Inflammatory macrophage treated with lipopolysaccharide for 4 hours (primary cell): Measurements from ENCODE around the gene IGLL5.
A peak's percentile ranks its signal among the peaks of the same experiment; 100 is the strongest.

Experiments
- DNase-seq: peaks from one replicate; pipeline ENCODE4 v3.0.0-alpha.2; 2020

Gene IGLL5

DNA sequence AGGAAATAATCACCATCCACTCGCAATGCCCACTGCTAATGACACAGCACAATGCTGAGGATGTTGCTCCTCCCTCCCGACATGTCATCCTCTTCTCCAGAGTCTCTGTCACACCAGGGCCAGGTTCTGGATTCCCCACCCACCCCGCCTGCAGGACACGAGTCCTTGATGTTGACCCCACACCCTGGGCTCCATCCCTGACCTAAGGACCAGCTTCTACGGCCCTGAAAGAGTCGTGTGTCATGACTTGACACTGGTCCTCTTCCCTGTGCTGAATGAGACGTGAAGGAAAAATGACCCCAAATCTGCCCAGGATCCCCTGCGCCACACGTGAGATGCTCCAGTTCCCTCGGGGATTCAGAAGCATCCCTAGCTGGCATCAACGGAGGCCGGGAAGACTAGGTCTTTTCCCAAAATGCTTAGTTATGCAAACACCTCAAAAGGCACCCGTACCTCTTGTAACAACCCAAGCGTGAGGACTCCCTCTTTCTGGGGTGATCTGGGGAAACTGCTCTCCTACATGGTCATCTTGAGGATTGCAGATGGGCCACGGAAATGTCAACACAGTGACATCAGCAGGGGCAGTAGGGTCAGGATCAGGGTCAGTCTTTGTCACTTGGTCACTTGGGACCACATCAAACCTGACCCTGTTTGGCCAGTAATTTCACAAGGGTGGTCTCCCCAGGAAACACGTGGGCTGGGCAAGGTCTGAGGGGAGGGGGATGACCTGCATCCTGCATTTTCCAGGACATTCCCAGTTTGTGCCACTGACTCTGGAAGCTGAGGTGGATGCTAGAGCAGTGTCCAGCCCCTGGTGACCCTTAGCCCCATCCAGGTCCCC lies 42.0 kb downstream of the IGLL5 start:
- DNase-seq, result peak; percentile 49

DNA sequence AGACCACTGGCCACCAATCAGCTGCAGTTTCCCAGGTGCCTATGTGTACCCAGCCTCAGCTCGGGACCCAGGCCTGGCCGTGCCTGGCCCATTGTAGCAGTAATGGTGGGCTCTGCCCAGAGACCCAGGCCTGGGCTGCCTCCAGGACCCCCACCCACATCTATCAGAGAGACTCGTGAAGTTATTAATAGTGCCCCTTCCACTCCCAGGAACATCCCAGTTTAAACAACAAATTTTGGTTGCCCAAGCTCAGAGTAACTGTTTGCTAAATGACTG lies 42.5 kb downstream of the IGLL5 start:
- no peak for DNase-seq

DNA sequence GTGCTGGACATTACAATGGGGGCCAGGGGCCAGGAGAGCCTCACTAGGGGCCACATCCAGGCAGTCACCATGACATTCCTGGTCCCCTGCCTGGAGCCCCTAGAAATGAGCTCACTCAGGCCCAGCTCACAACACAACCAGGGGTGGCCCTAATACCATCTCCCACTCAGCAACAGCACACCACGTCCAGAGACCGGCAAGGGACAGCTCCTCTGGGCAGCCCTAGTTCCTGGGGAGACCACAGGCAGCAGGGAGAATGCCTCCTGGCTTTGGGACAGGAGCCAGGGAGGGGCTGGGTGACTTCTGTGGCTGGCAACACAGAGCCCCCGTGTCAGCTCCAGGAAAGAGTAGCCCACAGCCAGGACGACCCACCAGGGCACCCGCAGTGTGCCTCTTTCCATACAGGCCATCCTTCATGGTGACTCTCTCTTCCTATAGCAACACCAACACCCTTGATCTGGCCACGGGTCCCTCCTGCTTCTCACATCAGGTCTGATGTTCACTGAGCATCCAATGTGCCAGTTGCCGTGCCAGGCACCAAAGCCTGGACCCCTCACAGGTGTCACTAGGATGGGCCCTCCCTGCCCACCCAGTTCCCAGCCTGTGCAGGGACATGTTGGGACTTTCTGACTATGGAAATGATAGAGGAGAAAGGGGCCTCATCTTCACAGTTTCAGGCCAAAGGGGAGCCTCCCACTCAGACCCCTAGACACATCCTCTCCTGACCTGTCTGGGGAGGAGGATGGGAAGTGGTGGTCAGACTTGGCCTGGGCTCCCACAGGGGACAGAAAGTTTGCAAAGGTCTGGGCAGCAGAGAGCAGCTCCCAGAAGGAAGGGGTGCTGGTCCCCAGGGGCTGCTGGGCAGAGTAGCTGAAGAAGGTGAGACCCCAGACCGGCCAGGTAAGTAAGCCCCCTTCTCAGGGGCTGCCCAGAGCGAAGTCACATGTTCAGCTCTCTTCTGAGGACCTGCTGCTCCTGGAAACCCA lies 43.2 kb downstream of the IGLL5 start:
- DNase-seq, result no peak

DNA sequence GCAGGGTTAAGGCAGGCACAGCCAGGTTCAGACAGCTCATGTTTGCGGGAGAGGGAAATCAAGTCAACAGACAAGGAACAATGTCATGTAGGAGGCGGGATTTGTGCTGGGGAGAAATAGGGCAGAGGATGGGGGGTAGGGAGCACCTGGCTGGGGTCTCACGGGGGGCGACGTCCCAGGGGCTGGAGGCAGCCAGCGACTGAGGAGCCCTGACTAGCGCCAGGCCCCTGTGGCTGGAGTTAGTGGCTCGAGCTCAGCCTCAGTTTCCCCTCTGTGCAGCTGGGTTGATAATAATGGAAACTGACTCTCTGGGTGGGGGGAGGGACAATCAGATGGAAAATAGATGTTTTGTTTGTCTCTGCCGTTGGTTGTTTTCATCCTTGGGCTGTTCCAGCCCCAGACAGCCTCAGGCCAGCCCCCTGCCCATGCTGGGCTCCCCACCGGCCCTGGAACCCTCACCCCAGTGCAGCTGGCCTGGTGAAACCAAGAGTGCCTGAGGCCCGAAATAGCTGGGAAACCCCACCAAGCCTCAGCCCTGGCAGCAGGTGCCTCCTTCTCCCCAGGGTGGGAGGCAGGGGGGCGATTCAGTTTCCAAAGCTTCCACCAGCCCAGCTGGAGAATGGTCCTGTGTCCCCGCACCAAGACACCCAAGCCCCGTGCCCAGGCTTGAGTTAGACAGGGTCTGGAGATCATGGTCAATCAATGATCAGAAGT lies 44.1 kb downstream of the IGLL5 start:
- DNase-seq, result no peak

DNA sequence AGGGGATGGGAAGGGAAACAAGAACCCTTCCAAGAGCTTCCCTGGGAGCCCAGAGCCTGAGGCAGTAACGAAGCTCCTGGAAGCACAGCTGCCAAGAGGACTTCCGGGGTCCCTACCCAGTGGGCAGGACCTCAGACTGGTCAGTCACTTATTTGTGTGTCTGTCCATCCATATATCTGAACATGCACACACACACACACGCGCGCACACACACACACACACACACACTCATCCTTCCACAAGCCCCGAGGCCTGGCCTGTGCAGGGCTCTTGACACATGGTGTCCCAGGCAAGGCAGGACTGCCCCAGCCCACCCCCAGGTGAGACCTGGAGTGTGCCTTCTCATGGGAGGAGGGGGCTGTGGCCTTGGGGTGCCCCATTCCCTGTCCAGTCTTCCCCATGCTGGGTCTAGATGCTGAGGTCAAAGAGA lies 44.9 kb downstream of the IGLL5 start:
- DNase-seq, result no peak

DNA sequence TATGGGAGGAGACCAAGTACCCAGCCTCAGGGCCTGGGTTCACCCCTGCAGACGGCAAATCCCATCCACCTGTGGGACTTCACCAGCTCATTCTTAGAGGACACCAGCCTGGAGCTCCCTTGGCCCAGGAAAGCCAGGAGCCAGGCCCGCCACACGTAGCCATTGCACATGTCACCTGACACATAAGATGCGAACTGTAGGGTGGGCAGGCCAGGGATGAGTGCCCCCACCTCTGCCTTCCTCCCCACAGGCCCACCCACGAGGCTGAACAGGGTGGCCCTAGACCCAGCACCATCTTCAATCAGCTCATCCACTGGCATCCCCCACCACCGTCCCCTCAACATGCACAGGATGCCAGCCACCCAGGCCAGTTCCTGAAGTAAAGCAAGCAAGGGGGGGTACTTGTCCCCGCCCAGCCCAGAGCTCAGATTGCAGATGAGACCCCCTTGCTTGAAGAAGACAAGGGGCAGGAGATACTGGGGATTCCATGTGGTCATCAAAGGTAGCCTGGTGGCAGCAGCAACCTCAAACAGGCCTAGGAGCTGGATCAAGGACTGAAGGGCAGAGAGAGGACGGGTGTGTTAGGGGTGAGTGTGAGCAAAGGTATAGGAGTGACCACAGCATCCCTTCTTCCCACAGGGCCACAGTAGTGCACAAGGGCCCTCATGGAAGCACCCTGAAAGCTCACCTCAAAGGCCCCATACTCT lies 45.6 kb downstream of the IGLL5 start:
- no peak for DNase-seq

DNA sequence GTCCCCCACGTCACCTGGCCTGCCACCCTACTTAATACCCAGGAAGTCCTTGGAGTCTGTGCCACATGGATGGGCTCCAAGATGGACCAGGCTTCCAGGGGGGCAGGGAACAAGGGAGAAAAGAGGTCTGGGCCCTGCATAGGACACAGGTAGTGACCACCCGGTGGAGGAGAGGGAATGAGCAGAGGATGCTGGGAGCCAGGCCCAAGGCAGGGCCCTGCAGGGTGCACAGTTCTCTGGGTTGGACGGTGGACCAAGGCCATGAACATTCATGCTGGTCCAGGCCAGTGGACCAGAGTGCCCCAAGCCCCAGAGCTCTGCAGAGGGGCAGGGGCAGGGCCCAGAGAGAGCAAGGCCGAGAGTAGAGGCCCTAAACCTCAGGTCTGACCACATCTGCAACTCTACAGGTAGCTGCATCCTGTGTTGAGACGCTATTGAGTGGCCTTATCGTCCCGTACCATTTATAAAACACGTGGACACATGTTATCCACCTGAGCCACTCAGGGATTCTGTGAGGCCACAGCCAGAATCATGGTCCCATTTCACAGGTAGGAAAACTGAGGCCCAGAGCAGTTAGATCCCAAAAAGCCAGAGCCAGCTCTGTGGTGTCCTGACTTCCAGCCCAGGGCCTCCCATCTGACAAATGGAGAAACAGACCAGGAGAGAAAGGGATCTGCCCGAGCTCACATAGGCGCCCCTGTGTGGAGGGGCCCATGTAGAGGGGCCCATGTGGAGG lies 46.4 kb downstream of the IGLL5 start:
- DNase-seq, result no peak

DNA sequence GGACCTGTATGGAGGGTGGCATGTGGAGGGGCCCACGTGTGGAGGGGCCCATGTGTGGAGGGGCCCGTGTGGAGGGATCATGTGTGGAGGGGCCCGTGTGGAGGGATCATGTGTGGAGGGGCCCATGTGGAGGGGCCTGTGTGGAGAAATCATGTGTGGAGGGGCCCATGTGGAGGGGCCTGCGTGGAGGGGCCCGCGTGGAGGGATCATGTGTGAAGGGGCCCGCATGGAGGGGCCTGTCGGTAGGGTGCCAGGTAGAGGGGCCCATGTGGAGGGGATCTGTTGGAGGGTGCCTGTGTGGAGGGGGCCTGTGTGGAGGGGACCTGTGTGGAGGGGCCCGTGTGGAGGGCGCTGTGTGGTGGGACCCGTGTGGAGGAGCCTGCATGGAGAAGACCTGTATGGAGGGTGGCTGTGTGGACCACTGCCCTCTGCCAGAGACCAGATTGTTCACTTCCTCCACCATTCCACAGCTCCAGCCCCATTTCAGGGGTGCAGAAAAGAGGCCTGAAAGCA lies 47.0 kb downstream of the IGLL5 start:
- DNase-seq, result no peak

DNA sequence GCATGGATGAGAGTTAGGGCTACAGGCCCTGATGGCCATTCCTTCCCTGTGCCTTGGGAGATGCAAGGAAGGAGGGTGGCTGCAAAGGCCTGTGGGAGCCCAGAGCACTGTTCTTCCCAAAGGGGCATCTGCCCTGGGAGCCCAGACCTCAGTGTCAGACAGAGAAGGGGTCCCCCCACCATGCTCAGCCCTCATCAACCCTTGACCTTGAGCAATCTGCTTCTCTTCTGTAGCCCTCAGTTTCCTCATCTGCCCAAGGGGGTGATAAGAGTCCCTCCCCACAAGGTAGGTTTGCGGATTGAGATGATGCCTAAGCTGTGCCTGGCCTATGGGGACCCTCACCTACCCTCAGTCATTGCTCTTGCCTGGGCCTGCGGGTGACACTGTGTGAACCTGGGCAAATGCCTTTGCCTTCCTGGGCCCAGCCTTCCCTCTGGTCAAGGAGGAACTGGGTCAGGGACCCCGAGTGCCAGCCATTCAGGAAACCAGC lies 47.5 kb downstream of the IGLL5 start:
- no peak for DNase-seq

DNA sequence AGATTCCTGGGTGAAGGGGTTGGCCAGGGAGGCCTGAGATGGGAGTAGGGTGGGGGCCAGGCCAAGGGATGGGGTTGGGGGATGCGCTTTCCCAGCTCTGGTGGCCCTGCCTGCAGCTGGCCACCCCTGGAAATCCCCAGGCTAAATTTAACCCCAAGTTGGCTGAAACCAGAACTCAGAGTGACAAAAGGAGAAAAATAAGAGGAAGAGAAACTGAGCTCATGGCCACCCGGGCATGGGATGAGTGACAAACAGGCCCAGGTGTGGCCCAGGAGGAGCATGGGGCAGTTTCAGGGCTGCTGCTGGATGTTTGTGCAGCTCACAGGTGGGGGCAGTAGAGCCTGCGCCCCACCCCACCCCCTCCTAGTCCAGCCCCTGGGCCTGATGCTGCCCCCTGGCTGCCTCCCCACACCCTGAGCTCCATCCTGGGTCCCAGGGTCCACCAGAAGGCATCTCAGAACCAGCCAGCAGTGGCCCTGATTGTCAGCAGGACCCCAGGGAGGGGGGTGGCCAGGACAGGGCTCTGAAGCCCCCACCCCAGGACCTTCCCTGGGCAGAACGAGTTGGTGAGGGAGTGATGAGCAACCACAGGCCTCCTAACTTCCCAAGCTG lies 48.0 kb downstream of the IGLL5 start:
- DNase-seq, result peak; percentile 79

DNA sequence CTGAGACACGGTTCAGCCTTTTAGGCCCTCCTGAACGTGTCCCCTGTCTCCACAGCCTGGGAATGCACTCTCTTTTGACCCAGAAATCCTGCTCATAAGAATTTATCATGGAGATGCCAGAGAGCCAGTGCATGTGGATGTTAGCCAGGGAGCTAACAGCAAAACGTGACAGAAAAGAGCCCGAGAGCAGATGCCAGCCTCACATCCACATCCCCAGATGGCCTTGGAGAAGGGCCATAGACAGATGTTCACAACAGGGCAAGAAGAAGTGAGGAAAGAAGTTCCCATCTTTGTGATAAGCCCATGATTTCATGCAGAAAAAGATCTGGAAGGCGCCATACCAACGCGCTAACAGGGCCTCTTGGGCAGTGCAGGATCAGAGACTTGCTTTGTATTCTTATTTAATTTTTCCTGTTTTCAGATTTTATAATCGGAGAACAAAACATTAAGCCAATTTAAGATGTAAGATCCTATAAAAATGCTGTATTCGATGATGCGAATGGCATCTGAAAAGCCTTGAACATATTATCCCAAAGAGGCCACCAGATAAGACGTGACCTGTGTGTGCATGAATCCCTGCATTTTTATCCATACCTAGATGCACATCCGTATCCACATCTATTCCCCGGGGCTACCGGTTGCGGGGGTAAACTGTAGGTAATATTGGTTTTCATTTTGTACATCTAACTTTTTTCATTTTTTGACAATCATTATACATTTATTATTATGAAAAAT lies 48.7 kb downstream of the IGLL5 start:
- DNase-seq, result no peak

DNA sequence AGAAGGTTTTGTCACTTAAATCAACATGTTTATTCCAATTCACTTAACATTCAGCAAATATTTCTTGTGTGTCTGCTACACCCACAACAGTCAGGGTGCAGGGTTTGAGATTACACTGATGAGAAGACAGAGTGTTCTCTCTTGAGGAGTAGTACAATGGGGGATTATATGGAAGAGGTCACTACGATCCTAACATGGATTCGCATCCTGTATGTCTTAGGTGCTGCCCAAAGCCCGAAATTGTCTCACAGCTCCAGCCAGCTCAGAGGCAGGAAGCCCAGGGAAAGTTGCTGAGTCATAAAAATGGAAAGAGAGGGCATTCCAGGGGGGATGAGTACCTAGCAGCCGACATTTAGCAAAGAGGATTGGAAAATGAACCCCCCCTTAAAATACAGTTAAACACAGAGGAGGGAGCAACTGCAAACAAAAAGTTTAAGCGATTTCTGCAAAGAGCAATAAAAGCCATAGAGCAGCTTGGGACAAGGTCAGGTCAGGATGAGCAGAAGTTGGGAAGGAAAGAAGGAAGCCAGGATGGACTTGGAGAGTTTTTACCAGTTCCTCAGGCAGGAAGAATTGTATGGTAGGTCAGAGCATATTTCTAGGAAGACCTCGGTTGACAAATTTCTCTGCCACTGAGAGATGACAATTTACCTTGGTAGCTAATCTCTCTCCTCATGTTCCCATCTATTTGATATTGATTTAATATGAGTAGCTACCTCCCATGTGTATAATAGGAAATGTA lies 49.5 kb downstream of the IGLL5 start:
- DNase-seq, result no peak

DNA sequence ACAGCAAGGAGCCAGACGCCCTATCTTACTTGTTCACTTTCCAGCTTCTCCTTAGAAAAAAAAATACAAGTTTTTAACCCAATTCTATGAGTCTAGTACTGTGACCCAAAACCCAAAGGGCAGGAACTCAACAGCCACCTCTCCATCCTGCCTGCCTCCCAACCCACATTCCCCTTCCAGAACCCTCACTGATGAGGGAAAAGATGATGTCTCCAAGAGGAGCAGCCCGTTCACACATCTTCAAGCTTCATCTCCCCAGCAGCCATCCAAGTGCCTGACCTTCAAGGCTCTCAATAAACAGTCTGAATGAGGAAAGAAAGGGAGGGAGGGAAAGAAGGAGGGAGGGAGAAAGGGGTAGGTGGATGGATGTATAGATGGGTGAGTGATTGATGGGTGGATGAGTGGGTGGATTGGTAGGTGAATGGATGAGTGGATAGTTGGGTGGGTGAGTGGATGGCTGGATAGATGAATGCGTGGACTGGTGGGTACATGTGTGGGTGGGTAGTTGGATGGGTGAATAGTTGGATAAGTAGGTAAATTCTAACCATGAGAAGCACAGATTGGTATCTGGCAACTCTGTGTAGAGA lies 50.4 kb downstream of the IGLL5 start:
- DNase-seq, result no peak

DNA sequence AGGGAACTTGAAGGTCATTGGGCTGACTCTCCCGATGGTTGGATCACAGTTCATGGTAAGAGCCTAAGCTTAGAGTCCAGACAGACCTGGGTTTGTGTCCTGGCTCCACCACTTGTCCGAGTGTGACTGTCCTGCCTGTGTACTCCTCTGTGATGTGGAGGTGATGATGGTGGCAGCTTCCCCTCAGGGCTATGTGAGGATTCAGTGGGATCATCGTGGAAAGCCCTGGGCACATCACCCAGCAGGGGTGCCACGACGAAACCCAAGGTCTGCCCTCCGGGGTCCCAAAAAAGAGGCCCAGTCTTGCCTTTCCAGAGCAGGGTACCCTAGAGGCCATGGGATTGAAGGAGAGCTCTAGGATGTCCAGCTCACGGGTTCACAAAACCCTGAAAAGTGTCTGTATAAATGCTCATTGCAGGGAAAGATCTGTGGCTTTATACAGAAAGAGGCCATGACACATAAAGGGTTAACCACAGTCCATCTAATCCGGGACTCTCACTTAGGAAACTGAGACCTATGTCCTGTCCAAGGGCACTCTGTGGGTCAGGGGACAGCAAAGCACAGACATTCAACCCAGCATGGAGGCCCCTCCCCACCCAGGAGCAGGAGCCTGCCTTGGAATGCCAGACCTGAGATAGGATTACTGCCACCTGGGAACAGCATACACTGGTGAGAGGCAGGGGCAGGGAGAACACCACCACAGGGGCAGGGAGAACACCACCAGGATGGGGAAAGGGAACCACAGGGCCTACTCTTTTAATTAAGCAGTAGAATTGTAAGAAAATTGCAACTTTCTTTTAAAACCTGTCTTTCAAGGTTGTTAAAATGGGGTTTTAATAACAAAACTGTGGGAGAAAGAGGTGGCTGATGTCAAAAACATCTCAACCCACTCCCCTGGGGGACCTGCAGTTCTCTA lies 51.3 kb downstream of the IGLL5 start:
- DNase-seq, result no peak

DNA sequence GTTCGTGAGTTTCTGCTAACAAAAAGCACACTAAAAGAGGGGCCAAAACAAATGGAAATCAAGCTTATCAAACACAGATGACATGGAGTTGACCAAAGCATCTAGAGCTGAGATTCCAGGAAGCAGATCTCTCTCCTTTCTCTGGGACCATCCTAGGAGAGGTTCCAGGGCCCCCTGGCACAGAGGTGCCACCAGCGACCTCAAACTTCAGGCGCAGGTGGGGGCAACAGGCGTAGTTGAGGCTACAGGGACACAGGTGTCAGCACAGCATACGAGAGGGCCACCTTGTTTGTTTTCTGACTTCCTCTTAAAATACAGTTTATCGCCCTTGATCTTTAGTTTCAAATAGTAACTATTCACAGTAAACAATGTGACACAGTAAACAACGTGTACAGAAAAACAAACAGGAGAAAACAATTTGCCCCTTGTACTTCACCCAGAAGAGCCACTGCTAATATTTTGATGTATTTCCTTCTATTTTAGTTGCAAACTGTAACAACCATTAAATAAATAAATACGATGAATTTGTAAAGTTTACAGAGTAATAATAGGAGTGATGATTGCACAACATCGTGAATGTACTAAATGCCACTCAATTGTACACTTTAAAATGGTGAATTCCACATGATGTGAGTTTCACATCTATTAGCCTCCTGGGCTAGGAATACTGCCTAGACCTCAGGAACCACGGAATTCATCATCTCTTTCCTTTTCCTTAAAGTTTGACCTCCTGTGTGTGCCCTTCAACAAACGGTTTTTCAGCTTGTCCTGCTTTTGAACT lies 52.2 kb downstream of the IGLL5 start:
- no peak for DNase-seq

DNA sequence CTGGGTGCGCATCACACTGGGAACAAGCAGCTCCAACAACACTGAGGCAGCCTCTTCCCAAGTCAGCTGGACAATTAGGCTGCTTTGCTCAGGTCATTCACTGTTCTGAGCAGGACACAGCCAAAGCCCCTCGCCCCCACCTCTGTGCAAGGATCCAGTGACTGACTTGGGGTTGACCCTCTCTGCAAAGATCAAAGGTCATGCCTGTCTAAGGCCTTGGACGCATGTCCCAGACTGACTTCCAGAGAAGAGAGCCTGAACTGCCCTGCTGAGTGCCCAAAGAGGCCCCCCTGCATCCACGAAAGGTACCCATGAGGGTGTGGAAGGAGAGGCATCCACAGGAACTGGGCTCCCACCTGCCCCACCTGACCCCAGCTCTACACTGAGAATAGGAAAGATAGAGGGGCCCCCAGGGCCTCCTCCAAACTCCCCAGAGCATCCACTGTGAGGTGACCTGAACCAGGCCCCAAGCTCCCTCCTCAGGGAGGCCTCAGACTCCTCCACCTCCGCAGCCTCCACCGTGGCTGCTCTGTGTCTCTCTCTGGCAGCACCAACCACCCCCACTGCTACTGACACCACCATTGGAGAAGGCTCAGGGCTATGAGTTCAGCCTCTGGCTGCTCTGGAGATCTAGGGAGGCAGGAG lies 53.5 kb downstream of the IGLL5 start:
- no peak for DNase-seq
